TTC549 (cell line): Measurements from ENCODE around the gene MBTPS1.

ENCODE experiments used
- FAIRE-seq: peaks from 2 replicates; lab custom pipeline; 2012; peaks lifted over from hg19 to GRCh38; lab: Jason Lieb, UNC

The MBTPS1 gene

GRCh38 chr16:84071121-84071520, 45.6 kb downstream of the MBTPS1 start:
- no peak for FAIRE-seq

GRCh38 chr16:84069540-84069939, 47.2 kb downstream of the MBTPS1 start:
- no peak for FAIRE-seq

GRCh38 chr16:84068783-84069462, 47.8 kb downstream of the MBTPS1 start:
- FAIRE-seq: no peak

- FAIRE-seq: no peak
These were observed 48.7 kb downstream of the MBTPS1 start for GRCh38 chr16:84068041-84068440.

- no peak for FAIRE-seq
These were observed 49.1 kb downstream of the MBTPS1 start for GRCh38 chr16:84067640-84068039.

GRCh38 chr16:84065536-84066132, 51.1 kb downstream of the MBTPS1 start:
- peak; percentile 39 for FAIRE-seq

GRCh38 chr16:84063980-84064379, 52.8 kb downstream of the MBTPS1 start:
- FAIRE-seq: no peak

- FAIRE-seq: no peak
These were observed 53.8 kb downstream of the MBTPS1 start for GRCh38 chr16:84062734-84063640.

GRCh38 chr16:84061236-84061819, 55.4 kb downstream of the MBTPS1 start:
- no peak for FAIRE-seq

GRCh38 chr16:84059946-84060901, 56.5 kb downstream of the MBTPS1 start:
- FAIRE-seq: no peak

GRCh38 chr16:84059111-84059510, 57.6 kb downstream of the MBTPS1 start:
- no peak for FAIRE-seq

GRCh38 chr16:84058664-84059063, 58.1 kb downstream of the MBTPS1 start:
- FAIRE-seq: no peak

GRCh38 chr16:84058211-84058610, 58.5 kb downstream of the MBTPS1 start:
- FAIRE-seq: no peak

- no peak for FAIRE-seq
These were observed 59.8 kb downstream of the MBTPS1 start for GRCh38 chr16:84056933-84057332.

- no peak for FAIRE-seq
These were observed 60.7 kb downstream of the MBTPS1 start for GRCh38 chr16:84055801-84056634.

GRCh38 chr16:84055366-84055765, 61.4 kb downstream of the MBTPS1 start:
- FAIRE-seq: no peak

GRCh38 chr16:84054916-84055315, 61.8 kb downstream of the MBTPS1 start:
- no peak for FAIRE-seq

- no peak for FAIRE-seq
These were observed 62.5 kb downstream of the MBTPS1 start for GRCh38 chr16:84054271-84054670.

- no peak for FAIRE-seq
These were observed 63.5 kb downstream of the MBTPS1 start for GRCh38 chr16:84053237-84053636.

GRCh38 chr16:84052071-84052622, 64.6 kb downstream of the MBTPS1 start:
- FAIRE-seq: no peak
